GM18858 (cell line): ENCODE results near the gene UBE2G2.

Experiments
- ATAC-seq: cut with Tn5 transposase; IDR thresholded peaks from one replicate; pipeline ENCODE4 v1.9.1; 2021; ENCODE audit not compliant: unreplicated experiment

Gene UBE2G2

DNA sequence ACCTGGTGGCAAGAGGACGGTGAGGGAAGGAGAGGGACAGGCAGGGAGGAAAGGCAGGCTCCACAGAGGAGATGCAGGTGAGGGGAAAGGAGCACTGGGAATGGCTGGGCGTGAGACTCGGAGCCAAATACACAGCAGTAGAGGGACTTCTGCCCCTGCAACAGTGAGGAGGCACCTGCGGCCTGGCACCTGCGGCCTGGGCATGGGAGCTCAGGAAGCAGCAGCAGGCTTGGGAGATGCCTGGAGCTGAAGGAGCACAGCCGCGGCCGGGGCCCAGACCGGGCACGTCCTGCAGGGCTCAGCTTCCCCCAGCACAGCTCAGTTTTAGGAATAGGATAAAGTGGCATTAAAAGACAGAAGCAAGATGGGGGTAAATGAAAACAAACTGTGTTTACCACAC, 69.4 kb downstream of the UBE2G2 start:
- no peak for ATAC-seq

DNA sequence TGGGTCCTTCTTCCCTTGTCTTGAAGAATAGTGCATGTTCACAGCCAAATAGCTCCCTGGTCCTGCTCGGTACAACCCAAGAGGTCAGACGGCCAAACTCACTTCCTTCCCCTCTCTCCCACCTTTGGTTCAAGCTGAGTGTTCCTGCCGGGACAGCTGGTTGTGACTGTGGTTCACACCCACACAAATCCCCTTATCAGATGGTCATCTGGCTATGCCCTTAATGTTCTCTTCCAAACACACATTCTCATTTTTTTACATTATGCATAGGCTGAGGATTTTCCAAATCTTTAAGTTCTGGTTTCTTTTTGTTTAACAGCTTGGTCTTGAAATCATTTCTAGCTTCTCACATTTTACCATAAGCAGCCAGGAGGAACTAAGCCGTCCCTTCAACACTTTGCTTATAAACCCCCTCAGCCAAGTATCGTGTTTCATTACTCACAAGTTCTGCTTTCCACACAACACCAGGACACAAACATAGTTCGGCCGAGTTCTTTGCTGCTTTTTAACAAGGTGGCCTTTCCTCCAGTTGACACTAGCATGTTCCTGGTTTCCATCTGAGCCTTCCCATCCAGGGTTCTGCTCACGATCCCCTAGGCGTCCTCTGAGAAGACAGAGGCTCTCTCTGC, 70.6 kb downstream of the UBE2G2 start:
- no peak for ATAC-seq

DNA sequence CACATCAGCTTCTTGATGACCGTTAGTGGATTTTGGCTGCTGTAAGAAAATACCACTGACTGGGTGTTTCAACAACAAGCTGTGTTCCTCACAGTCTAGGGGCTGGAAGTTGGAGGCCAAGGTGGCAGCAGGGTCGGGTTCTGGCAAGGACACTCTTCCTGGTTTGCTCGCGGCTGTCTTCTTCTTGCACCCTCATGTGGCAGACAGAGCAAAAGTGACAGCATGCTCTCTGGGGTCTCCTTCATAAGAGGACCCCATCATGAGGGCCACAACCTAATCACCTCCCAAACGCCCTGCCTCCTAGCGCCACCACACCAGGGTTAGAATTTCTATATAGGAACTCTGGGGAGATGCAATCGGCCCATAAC, 71.6 kb downstream of the UBE2G2 start:
- ATAC-seq, result no peak

DNA sequence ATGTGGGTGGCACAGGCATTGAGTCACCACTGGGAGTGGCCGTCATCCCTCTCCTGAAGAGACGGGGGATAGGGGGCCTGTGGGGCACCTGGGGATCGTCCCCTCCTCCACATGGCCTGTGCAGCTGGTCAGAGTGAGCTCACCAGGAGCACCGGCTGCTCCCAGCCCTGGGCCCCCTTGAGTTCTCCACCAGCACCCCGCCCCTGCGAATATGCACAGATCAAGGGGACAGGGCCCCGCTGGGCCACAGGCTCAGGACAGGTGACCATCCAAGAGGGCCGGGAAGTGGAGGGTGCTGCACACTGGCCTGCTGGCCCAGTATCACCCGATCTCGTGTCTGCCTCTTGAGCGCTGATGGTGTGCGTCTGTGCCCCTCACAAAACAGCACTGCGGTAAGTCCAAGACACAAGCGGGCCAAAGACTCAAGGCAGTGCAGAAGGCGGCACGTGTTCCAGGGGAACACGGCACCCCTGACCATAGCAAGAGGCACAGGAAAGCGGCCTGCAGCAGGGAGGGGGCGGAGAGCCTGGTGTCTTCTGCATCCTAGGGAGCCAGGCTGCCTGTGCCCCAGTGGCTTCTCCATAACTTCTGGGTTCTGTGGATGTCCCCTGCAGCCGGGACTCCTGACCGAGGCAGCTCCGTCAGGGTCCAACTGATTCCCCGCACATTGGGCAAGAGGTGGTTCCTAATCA, 72.1 kb downstream of the UBE2G2 start:
- no peak for ATAC-seq

DNA sequence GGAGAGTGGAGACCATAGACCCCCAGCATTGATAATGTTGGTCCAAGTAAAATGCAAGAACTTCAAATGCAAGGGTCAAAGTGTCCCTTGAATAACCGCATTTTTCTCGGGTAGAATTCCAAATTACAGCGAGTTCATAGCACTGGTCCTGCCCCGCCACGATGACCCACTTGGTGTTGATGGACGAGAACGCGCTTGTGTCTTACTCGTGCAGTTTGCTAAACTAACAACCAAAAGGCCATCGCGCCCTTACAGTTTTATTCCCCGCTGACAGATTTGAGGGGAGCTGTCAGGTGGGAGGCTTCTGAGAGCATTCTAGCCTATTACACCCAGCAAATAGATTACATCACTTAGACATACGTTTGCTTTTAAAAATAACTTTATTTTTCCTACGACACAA, 72.9 kb downstream of the UBE2G2 start:
- ATAC-seq, result no peak

DNA sequence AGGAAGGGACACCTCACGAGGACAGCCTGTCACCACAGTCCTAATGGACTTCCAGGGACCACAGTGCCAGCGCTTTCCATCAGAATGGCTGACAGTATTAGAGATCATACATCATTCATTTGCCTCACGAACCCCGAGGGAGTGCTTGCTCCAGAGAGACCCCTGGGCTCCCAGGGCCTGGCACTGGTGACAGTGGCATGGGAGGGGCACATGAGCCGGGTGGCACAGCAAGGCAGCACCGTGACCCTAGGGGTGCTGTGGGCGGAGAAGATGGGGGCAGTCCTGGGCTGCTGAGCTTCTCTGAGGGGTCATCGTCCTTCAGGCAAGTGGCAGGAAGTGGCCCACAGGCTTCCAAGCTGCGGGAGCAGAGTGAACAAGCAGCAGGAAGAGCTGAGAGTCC, 73.9 kb downstream of the UBE2G2 start:
- no peak for ATAC-seq

DNA sequence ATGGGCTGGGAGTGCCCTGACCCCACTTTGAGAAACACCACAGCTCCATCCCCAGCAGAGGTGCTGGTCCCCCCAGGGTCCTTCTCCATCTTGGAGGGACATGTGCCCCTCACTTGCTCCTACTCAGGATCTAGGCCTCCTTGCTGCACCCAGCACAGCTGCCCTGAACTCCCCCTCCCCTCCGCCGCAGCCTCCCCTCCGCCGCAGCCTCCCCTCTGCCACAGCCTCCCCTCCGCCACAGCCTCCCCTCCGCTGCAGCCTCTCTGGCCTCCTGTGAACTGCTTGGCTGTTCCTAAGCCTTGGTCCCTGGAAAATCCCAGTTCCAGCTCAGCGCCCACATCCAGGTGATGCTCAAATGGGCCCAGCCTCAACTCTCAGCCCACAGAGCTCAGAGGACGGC, 74.3 kb downstream of the UBE2G2 start:
- ATAC-seq, result no peak

DNA sequence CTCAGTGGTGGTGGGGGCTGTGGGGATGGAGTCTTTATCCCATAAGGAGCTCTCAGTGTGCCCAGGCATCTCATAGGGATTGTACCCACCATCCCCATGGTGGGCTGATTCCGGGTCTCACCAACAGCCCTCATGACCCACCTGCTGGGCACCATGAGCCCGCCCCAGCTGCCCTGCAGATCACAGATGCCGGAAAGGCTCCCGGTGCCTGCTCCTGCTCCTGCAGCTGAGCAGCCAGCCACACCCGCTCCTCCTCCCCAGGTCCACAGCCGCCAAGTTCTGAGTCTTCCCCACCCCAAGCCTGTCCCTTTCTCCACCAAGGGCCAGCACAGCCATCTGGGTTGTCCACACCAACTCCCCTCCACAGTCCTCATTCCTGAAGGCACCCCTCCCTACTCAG, 74.8 kb downstream of the UBE2G2 start:
- ATAC-seq, result no peak

DNA sequence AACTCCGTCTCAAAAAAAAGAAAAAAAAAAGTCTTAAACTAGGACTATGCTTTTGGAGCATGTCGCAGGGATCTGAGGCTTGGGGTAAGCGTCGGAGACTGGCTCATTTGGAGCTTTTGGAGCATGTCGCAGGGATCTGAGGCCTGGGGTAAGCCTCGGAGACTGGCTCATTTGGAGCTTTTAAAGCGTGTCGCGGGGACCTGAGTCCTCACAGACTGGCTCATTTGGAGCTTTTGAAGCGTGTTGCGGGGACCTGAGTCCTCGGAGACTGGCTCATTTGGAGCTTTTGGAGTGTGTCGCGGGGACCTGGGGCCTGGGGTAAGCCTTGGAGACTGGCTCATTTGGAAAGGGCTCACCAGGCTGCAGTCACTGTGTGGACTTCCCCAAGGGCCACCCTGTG, 76.7 kb downstream of the UBE2G2 start:
- ATAC-seq, result no peak

DNA sequence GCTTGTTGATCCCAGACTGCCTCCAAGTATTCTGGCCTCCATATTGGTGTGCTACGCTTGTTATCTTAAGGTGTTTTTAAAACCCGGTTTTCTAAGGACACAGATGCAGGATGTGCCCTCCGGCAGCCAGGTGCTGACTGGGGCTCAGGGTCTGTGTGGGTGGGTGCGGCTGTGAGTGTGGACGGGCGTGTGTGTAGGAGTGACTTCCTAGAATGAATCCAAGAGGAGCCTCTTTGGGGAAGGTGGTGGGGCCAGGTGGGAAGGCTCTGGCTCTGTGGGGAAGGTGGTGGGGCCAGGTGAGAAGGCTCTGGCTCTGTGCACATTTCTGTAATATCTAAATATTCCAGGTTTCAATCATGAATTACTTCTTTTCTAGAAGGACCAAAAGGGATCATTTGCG, 77.4 kb downstream of the UBE2G2 start:
- no peak for ATAC-seq

DNA sequence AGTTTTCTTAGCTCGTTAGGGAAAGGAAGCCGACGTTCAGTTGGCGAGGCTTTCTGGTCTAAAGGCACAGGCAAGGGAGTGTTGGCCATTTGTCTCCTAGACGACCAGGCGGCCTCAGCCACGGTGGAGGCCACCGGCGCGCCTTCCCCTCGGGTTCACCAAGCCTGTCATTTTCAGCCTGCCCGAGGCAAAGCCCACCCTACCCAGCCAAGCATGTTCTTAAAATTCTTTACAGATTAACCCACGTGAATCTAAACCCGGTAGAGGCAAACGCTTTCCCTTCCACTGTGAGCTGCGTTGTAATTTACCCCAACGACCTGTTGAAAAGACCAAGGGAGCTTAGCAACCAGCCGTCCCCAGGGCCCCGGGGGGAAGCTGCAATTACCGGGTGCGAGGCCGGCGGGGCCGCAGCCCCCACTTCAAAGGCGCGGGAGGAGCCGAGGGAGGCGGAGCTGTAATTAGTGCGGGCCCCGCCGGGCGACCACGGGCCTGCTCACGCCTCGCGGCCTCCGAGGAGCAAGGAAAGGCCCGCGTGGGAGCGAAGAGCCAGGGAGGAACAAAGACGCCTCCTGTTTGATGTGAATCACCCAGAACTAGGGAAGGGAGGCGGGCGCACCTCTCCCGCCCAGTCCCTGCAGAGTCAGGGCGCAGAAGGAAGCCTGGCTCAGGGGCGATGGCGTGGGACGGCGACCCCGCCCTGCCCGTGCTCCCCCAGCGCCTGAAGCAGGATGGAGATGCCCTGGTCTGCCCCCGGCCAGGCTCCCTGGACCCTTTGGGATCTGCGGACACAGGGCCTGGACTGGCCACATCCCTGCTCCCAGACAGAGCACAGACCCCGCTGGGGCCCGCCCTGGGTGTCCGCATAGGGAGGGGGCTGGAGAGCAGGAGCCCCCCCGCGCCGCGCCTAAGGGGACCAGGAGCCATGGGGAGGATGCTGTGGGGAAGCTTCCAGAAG, 78.2 kb downstream of the UBE2G2 start:
- no peak for ATAC-seq

DNA sequence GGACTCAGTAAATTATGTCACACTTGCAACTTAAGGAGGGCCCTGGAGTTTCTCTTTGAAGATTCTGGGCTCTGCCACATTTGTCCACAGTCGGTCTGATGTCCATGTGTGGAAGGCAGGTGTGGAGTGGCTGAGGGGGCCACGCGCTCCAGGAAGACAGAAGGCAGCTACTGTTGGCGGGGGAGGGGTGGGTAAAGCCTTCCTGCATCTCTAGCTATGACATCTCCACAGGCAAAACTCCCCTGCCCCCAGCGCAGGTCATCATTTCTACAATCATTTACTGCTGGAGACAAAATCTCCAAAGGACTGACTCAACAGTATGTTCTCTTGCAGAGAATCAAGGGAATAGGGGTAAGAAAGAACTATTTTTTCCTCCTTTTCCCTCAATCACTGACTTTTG, 78.9 kb downstream of the UBE2G2 start:
- ATAC-seq, result no peak

DNA sequence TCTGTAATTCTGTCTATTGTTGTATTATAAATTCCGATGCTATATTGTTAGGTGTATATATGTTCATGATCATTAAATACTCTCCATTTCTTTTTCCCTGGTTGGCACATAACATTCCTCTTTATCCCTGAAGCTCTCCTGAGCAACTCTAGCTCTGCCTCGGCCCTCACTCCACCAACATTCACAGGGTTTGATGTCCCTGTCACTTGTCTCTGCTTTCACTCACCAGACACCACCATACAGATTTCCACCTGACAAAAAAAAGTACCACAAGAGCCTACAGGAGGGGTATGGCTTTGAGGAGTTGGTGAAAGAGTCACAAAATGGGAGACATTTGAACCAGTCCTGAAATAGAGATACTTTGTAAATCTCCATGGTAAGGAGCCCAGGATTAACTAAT, 81.5 kb downstream of the UBE2G2 start:
- no peak for ATAC-seq
